Activated naive CD4-positive, alpha-beta T cell treated with anti-CD3 and anti-CD28 coated beads for 36 hours (primary cell): ENCODE measurements around the gene CCDC191. TPM values are rescaled to one million over a fixed set of nuclear protein-coding genes. Genes with fewer than 3 reads are reported as not detected.

Experiments used
- CTCF ChIA-PET: fragments of 350-600 bp; sonication (Branson Sonifier 250); formaldehyde crosslinking; loops from one replicate; lab custom pipeline; 2021; ENCODE audit warnings: antibody characterized with exemption; lab: Charles Lee
- DNase-seq: peaks from one replicate; pipeline ENCODE4 v3.0.0-alpha.2; 2020
- H3K27ac Mint-ChIP-seq: one replicate; pipeline ENCODE4 v1.8.0; 2021; ENCODE audit warnings: mild to moderate bottlenecking, mixed read lengths
- H3K27me3 Mint-ChIP-seq: one replicate; pipeline ENCODE4 v1.8.0; 2021; ENCODE audit warnings: low read depth, mixed read lengths
- H3K36me3 Mint-ChIP-seq: one replicate; pipeline ENCODE4 v1.8.0; 2021; ENCODE audit warnings: low read depth, mixed read lengths
- H3K4me1 Mint-ChIP-seq: one replicate; pipeline ENCODE4 v1.8.0; 2021; ENCODE audit warnings: low read depth, mixed read lengths
- H3K4me3 Mint-ChIP-seq: one replicate; pipeline ENCODE4 v1.8.0; 2021; ENCODE audit warnings: mild to moderate bottlenecking, moderate library complexity, mixed read lengths
- H3K9me3 Mint-ChIP-seq: one replicate; pipeline ENCODE4 v1.8.0; 2021; ENCODE audit warnings: mixed read lengths
- intact Hi-C: fragments of 100-400 bp; cut with micrococcal nuclease; formaldehyde crosslinking; loops from one replicate; pipeline ENCODE4 v1.15.1; 2023
- total RNA-seq, 2 experiments: library from RNA; stranded (reverse); gene quantifications; one replicate each; pipeline ENCODE4 v1.2.3, GENCODE V29; 2021

CCDC191 gene
- total RNA-seq, 2 experiments from 2014 or later: 1.8 to 2.0 TPM

GRCh38 chr3:114035896-114036295 lies 20.4 kb downstream of the CCDC191 start:
- CTCF ChIA-PET: no interaction called here
- H3K27me3 Mint-ChIP-seq: no peaks in the 10 kb centered on the region
- no peak overlapping the region for H3K4me3 Mint-ChIP-seq
- H3K4me1 Mint-ChIP-seq: no peaks in the 10 kb centered on the region
- H3K36me3 Mint-ChIP-seq: peaks cover 3% of the 10 kb centered on the region
- intact Hi-C loops: no loop called here
- H3K27ac Mint-ChIP-seq: no peak overlapping the region
- no peak for DNase-seq
- H3K9me3 Mint-ChIP-seq: peaks cover 1% of the 10 kb centered on the region

GRCh38 chr3:114034787-114035545 lies 21.4 kb downstream of the CCDC191 start:
- intact Hi-C loops: no loop called here
- Mint-ChIP-seq H3K4me3 (no peak overlapping the region), H3K27ac (no peak overlapping the region), H3K27me3 (no peaks in the 10 kb centered on the region), H3K9me3 (peaks cover 1% of the 10 kb centered on the region), H3K4me1 (no peaks in the 10 kb centered on the region), H3K36me3 (peaks cover 3% of the 10 kb centered on the region)
- DNase-seq: no peak
- CTCF ChIA-PET: no interaction called here

- intact Hi-C loops: no loop called here
- Mint-ChIP-seq H3K27ac (no peak overlapping the region), H3K9me3 (peaks cover 1% of the 10 kb centered on the region), H3K36me3 (peaks cover 3% of the 10 kb centered on the region), H3K4me1 (no peaks in the 10 kb centered on the region), H3K4me3 (no peak overlapping the region), H3K27me3 (no peaks in the 10 kb centered on the region)
- CTCF ChIA-PET: no interaction called here
- DNase-seq: no peak
These were observed 22.1 kb downstream of the CCDC191 start for GRCh38 chr3:114034211-114034610.

GRCh38 chr3:114033721-114034120 lies 22.6 kb downstream of the CCDC191 start:
- intact Hi-C loops: no loop called here
- H3K36me3 Mint-ChIP-seq: peaks cover 2% of the 10 kb centered on the region

GRCh38 chr3:114026331-114026730 lies 30.0 kb downstream of the CCDC191 start:
- peaks cover 3% of the 10 kb centered on the region for H3K4me1 Mint-ChIP-seq

More at GRCh38 chr3:114033721-114034120, 22.6 kb downstream of the CCDC191 start:
- CTCF ChIA-PET: no interaction called here
- Mint-ChIP-seq H3K4me3 (no peak overlapping the region), H3K27me3 (no peaks in the 10 kb centered on the region), H3K9me3 (peaks cover 1% of the 10 kb centered on the region), H3K27ac (no peak overlapping the region), H3K4me1 (no peaks in the 10 kb centered on the region)
- DNase-seq: no peak

GRCh38 chr3:114025451-114025850 lies 30.9 kb downstream of the CCDC191 start:
- Mint-ChIP-seq H3K4me1 (peaks cover 6% of the 10 kb centered on the region), H3K27ac (no peak overlapping the region), H3K36me3 (no peaks in the 10 kb centered on the region), H3K4me3 (no peak overlapping the region), H3K27me3 (no peaks in the 10 kb centered on the region), H3K9me3 (no peaks in the 10 kb centered on the region)
- DNase-seq: no peak
- CTCF ChIA-PET: no interaction called here
- intact Hi-C loops: no loop called here

More at GRCh38 chr3:114026331-114026730, 30.0 kb downstream of the CCDC191 start:
- Mint-ChIP-seq H3K27me3 (no peaks in the 10 kb centered on the region), H3K9me3 (no peaks in the 10 kb centered on the region), H3K27ac (no peak overlapping the region), H3K4me3 (no peak overlapping the region), H3K36me3 (no peaks in the 10 kb centered on the region)
- DNase-seq: no peak
- intact Hi-C loops: no loop called here
- CTCF ChIA-PET: no interaction called here

- Mint-ChIP-seq H3K9me3 (no peaks in the 10 kb centered on the region), H3K4me1 (peaks cover 8% of the 10 kb centered on the region), H3K36me3 (no peaks in the 10 kb centered on the region), H3K27ac (no peak overlapping the region), H3K4me3 (no peak overlapping the region), H3K27me3 (no peaks in the 10 kb centered on the region)
- DNase-seq: no peak
- intact Hi-C loops: no loop called here
- CTCF ChIA-PET: no interaction called here
These were observed 34.1 kb downstream of the CCDC191 start for GRCh38 chr3:114022145-114022802.

- Mint-ChIP-seq H3K27me3 (no peaks in the 10 kb centered on the region), H3K4me1 (peaks cover 8% of the 10 kb centered on the region), H3K9me3 (no peaks in the 10 kb centered on the region), H3K4me3 (no peak overlapping the region), H3K27ac (no peak overlapping the region), H3K36me3 (no peaks in the 10 kb centered on the region)
- no peak for DNase-seq
- intact Hi-C loops: no loop called here
- CTCF ChIA-PET: interaction anchor here (0.6 to 0.9 kb wide), 2 partner anchors 16 to 23 kb away, joined by 3 to 5 read pairs; no protein-coding TSS in a partner anchor
These were observed 35.4 kb downstream of the CCDC191 start for GRCh38 chr3:114020907-114021306.

- H3K36me3 Mint-ChIP-seq: no peaks in the 10 kb centered on the region
- peaks cover 8% of the 10 kb centered on the region for H3K4me1 Mint-ChIP-seq
- no peaks in the 10 kb centered on the region for H3K9me3 Mint-ChIP-seq
- no peak for DNase-seq
- no peaks in the 10 kb centered on the region for H3K27me3 Mint-ChIP-seq
- H3K27ac Mint-ChIP-seq: no peak overlapping the region
- no peak overlapping the region for H3K4me3 Mint-ChIP-seq
- CTCF ChIA-PET: no interaction called here
- intact Hi-C loops: no loop called here
These were observed 36.8 kb downstream of the CCDC191 start for GRCh38 chr3:114019486-114019885.

- CTCF ChIA-PET: interaction anchor here (0.6 kb wide), 1 partner anchor 238 kb away, joined by 3 read pairs; no protein-coding TSS in a partner anchor
These were observed 42.1 kb downstream of the CCDC191 start for GRCh38 chr3:114014211-114014610.

GRCh38 chr3:114011059-114011797 lies 45.1 kb downstream of the CCDC191 start:
- no peak for DNase-seq
- no peaks in the 10 kb centered on the region for H3K9me3 Mint-ChIP-seq
- H3K4me3 Mint-ChIP-seq: no peak overlapping the region
- H3K27me3 Mint-ChIP-seq: no peaks in the 10 kb centered on the region
- no peaks in the 10 kb centered on the region for H3K4me1 Mint-ChIP-seq
- no peak overlapping the region for H3K27ac Mint-ChIP-seq
- CTCF ChIA-PET: no interaction called here
- intact Hi-C loops: no loop called here
- no peaks in the 10 kb centered on the region for H3K36me3 Mint-ChIP-seq

More at GRCh38 chr3:114014211-114014610, 42.1 kb downstream of the CCDC191 start:
- Mint-ChIP-seq H3K4me1 (no peaks in the 10 kb centered on the region), H3K4me3 (no peak overlapping the region), H3K9me3 (no peaks in the 10 kb centered on the region), H3K27me3 (no peaks in the 10 kb centered on the region), H3K27ac (no peak overlapping the region), H3K36me3 (no peaks in the 10 kb centered on the region)
- intact Hi-C loops: no loop called here
- no peak for DNase-seq

- intact Hi-C loops: no loop called here
- DNase-seq: no peak
- no peaks in the 10 kb centered on the region for H3K4me1 Mint-ChIP-seq
- peaks cover 9% of the 10 kb centered on the region for H3K36me3 Mint-ChIP-seq
- H3K9me3 Mint-ChIP-seq: no peaks in the 10 kb centered on the region
- H3K4me3 Mint-ChIP-seq: no peak overlapping the region
- H3K27me3 Mint-ChIP-seq: no peaks in the 10 kb centered on the region
- CTCF ChIA-PET: no interaction called here
- no peak overlapping the region for H3K27ac Mint-ChIP-seq
These were observed 50.8 kb downstream of the CCDC191 start for GRCh38 chr3:114005481-114005880.
